Measurements from ENCODE around the gene GPRIN3.
"Not testable (repeated sequence)": the region's sequence is repeated elsewhere in the genome, so short reads cannot be mapped to it uniquely, and the experiment has no call there.

The GPRIN3 gene

DNA sequence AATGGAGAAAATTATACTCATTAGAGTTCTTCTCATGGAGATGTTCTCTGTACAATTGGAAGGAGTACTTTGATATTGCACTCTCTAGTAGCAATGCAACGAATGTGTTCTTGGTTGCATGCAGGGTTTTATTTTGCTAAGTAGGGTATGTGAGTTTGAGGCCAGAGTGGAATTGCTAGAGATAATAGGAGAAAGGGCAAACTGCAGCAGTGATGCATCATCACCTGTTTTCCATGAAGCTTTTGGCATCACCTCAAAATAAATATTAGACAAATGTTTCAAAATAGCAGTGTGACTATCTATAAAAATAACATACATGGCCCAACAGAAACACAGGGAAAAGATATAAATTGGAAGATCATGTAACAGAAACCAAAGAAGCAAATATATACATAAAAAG lies 103.0 kb downstream of the GPRIN3 start:
- DNase-seq: peak; percentile 44
- H3K27ac ChIP-seq: no peak overlapping the region
- TF ChIP-seq, protein P1, sequence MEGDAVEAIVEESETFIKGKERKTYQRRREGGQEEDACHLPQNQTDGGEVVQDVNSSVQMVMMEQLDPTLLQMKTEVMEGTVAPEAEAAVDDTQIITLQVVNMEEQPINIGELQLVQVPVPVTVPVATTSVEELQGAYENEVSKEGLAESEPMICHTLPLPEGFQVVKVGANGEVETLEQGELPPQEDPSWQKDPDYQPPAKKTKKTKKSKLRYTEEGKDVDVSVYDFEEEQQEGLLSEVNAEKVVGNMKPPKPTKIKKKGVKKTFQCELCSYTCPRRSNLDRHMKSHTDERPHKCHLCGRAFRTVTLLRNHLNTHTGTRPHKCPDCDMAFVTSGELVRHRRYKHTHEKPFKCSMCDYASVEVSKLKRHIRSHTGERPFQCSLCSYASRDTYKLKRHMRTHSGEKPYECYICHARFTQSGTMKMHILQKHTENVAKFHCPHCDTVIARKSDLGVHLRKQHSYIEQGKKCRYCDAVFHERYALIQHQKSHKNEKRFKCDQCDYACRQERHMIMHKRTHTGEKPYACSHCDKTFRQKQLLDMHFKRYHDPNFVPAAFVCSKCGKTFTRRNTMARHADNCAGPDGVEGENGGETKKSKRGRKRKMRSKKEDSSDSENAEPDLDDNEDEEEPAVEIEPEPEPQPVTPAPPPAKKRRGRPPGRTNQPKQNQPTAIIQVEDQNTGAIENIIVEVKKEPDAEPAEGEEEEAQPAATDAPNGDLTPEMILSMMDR (IDR thresholded peaks at IDR 0.05; ENCODE audit: low read depth, low read length, missing control alignments): no peak
- in situ Hi-C loops (cut with HindIII; ENCODE audit: low pct_ligation_motif_present, low sequenced_read_pairs): no loop called here
- no peaks in the 10 kb centered on the region for H3K36me3 ChIP-seq (replicated peaks)
- H3K27me3 ChIP-seq (replicated peaks): no peaks in the 10 kb centered on the region
- no peak overlapping the region for H3K4me3 ChIP-seq (ENCODE audit: low read depth, low read length)

DNA sequence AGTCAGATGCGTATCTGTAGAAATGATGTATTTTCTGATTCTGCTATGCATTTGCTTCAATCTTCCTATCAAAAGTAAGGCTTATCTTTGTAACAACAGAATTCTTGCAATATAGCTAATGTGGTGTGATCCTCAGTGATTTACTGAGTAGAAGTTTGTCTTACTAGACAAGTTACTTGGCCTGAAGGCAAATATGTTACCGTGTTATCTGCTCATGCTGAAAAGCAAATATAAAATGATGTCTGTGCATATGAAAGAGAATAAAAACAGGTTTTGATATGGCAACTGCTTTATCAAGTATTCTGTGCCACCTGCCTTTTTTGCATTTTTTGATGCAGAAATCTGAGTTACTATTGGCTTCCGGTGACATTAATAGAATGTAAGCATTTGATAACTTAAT lies 103.7 kb downstream of the GPRIN3 start:
- H3K36me3 ChIP-seq (replicated peaks): no peaks in the 10 kb centered on the region
- DNase-seq: no peak
- no peak overlapping the region for H3K27ac ChIP-seq
- in situ Hi-C loops (cut with HindIII; ENCODE audit: low pct_ligation_motif_present, low sequenced_read_pairs): no loop called here
- H3K4me3 ChIP-seq (ENCODE audit: low read depth, low read length): no peak overlapping the region
- TF ChIP-seq, protein P1 (IDR thresholded peaks at IDR 0.05; ENCODE audit: low read depth, low read length, missing control alignments): no peak
- H3K27me3 ChIP-seq (replicated peaks): no peaks in the 10 kb centered on the region

DNA sequence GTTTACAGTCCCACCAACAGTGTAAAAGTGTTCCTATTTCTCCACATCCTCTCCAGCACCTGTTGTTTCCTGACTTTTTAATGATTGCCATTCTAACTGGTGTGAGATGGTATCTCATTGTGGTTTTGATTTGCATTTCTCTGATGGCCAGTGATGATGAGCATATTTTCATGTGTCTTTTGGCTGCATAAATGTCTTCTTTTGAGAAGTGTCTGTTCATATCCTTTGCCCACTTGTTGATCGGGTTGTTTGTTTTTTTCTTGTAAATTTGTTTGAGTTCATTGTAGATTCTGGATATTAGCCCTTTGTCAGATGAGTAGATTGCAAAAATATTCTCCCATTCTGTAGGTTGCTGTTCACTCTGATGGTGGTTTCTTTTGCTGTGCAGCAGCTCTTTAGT lies 108.2 kb downstream of the GPRIN3 start:
- H3K27me3 ChIP-seq (replicated peaks); H3K27ac ChIP-seq; H3K36me3 ChIP-seq (replicated peaks); H3K4me3 ChIP-seq (ENCODE audit: low read depth, low read length); in situ Hi-C loops (cut with HindIII; ENCODE audit: low pct_ligation_motif_present, low sequenced_read_pairs); DNase-seq: not testable (repeated sequence)

DNA sequence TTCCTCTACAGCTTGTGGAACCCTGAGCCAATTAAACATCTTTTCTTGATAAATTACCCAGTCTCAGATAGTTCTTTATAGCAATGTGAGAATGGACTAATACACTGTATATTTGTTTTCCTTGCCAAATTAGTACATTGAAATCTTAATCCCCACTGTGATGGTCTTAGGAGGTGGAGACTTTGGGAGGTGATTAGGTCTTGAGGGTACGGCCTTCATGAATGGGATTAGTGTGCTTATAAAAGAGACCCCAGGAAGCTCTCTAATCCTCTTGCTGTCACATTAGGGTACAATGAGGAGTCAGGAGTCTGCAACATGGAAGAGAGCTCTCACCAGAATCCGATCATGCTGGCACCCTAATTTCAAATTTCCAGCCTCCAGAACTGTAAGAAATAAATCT lies 109.7 kb downstream of the GPRIN3 start:
- DNase-seq: no peak
- in situ Hi-C loops (cut with HindIII; ENCODE audit: low pct_ligation_motif_present, low sequenced_read_pairs): no loop called here
- Histone ChIP-seq H3K27ac (no peak overlapping the region), H3K4me3 (ENCODE audit: low read depth, low read length) (no peak overlapping the region), H3K27me3 (replicated peaks) (no peaks in the 10 kb centered on the region), H3K36me3 (replicated peaks) (no peaks in the 10 kb centered on the region)
- TF ChIP-seq, protein P1 (IDR thresholded peaks at IDR 0.05; ENCODE audit: low read depth, low read length, missing control alignments): no peak

DNA sequence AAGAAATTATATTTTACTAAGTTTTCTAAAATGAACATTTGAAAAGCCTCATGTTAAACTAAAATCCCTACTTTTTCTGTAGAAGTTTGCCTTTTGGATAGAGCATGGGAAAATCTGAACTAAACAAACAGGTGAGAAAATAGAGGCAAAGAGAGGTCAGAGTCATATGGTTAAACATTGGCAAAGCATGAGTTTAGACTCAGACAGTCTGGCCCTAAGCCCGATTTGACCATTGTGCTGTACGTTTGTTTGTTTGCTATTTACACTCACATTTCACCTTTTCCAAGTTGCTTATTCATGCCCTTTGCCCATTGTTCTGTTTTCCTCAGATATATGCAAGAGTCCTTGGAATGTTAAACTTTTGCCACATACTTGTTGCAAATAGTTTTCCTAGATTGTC lies 110.9 kb downstream of the GPRIN3 start:
- no peak overlapping the region for H3K4me3 ChIP-seq (ENCODE audit: low read depth, low read length)
- H3K27ac ChIP-seq: no peak overlapping the region
- TF ChIP-seq, protein P1 (IDR thresholded peaks at IDR 0.05; ENCODE audit: low read depth, low read length, missing control alignments): no peak
- no peak for DNase-seq
- in situ Hi-C loops (cut with HindIII; ENCODE audit: low pct_ligation_motif_present, low sequenced_read_pairs): no loop called here
- H3K36me3 ChIP-seq (replicated peaks): no peaks in the 10 kb centered on the region
- H3K27me3 ChIP-seq (replicated peaks): no peaks in the 10 kb centered on the region

DNA sequence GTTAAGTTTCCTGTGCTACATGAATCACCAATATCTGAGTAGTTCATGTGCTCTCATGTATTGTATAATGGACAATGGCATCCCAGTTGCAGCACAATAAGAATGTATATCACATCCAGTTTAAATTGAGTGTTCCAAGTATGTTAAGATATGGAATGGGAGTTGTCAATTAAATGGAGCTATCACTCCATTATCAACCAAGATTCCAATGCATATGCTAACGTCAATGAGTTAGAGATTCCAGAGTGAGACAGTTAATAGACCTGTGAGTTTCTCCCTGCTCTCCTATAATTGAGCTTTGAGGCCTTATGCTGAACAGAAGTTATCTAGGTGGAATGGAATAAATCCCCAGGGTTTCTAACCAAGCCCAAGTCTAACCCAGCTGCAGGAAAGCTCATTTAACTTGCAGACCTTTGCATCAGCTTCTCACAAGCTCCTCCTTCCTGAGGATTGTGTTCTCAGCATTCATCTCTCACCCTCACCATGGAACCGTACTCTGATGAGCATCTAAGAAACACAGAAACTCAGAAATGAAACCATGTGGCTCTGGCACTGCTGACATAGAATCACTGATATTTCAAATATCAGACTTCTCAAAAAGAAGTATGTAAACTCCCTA lies 111.4 kb downstream of the GPRIN3 start:
- TF ChIP-seq, protein P1 (IDR thresholded peaks at IDR 0.05; ENCODE audit: low read depth, low read length, missing control alignments): no peak
- DNase-seq: no peak
- in situ Hi-C loops (cut with HindIII; ENCODE audit: low pct_ligation_motif_present, low sequenced_read_pairs): no loop called here
- Histone ChIP-seq H3K27ac (no peak overlapping the region), H3K4me3 (ENCODE audit: low read depth, low read length) (no peak overlapping the region), H3K27me3 (replicated peaks) (no peaks in the 10 kb centered on the region), H3K36me3 (replicated peaks) (no peaks in the 10 kb centered on the region)

Measured in brain microvascular endothelial cell (primary cell).